ENCODE data around the gene SLC39A2. TPM values are rescaled to one million over a fixed set of nuclear protein-coding genes. Genes with fewer than 3 reads are reported as not detected.
A peak's percentile ranks its signal among the peaks of the same experiment; 100 is the strongest.
"Not testable (repeated sequence)": the region's sequence is repeated elsewhere in the genome, so short reads cannot be mapped to it uniquely, and the experiment has no call there.

SLC39A2 gene
- total RNA-seq, 4 donors from 2014 or later: 8.6 to 23.2 (median 14.9) TPM

DNA sequence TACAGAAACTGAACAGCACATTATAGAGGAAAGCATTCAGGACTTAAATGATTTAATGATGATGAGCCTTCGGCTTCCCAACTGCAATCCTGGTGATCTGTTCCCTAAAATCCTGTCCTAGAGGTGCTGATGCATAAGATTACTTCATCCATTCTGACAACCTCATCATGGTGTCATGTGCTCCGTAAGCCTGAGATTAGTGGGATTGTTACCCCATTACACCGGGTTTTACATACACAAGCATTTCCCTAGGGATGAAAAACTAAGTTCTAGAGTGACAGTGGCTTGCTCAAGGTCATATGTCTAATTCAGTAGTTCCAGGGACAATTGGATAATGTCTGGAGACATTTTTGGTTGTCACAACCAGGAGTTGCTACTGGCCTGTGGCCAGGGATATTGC lies 38.1 kb downstream of the SLC39A2 start:
- no peaks in the 10 kb centered on the region for H3K27me3 ChIP-seq
- no peaks in the 10 kb centered on the region for H3K36me3 ChIP-seq
- TF ChIP-seq, protein P1, sequence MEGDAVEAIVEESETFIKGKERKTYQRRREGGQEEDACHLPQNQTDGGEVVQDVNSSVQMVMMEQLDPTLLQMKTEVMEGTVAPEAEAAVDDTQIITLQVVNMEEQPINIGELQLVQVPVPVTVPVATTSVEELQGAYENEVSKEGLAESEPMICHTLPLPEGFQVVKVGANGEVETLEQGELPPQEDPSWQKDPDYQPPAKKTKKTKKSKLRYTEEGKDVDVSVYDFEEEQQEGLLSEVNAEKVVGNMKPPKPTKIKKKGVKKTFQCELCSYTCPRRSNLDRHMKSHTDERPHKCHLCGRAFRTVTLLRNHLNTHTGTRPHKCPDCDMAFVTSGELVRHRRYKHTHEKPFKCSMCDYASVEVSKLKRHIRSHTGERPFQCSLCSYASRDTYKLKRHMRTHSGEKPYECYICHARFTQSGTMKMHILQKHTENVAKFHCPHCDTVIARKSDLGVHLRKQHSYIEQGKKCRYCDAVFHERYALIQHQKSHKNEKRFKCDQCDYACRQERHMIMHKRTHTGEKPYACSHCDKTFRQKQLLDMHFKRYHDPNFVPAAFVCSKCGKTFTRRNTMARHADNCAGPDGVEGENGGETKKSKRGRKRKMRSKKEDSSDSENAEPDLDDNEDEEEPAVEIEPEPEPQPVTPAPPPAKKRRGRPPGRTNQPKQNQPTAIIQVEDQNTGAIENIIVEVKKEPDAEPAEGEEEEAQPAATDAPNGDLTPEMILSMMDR (IDR thresholded peaks at IDR 0.05): no peak
- TF ChIP-seq POLR2A (IDR thresholded peaks at IDR 0.05): no peak
- H3K4me1 ChIP-seq: peaks cover 24 to 60% (median 24%) of the 10 kb centered on the region in 3 donors
- intact Hi-C loops (cut with DNase I): no loop called here
- peak overlapping the region in 3 of 4 donors; percentile 16 to 84 (median 37) for H3K27ac ChIP-seq
- DNase-seq: no peak
- no peak overlapping the region for H3K4me3 ChIP-seq
- WGBS, 2 donors: 68 to 81% methylated on average over 3 of the region's 3 CpGs
- H3K9me3 ChIP-seq: no peaks in the 10 kb centered on the region

DNA sequence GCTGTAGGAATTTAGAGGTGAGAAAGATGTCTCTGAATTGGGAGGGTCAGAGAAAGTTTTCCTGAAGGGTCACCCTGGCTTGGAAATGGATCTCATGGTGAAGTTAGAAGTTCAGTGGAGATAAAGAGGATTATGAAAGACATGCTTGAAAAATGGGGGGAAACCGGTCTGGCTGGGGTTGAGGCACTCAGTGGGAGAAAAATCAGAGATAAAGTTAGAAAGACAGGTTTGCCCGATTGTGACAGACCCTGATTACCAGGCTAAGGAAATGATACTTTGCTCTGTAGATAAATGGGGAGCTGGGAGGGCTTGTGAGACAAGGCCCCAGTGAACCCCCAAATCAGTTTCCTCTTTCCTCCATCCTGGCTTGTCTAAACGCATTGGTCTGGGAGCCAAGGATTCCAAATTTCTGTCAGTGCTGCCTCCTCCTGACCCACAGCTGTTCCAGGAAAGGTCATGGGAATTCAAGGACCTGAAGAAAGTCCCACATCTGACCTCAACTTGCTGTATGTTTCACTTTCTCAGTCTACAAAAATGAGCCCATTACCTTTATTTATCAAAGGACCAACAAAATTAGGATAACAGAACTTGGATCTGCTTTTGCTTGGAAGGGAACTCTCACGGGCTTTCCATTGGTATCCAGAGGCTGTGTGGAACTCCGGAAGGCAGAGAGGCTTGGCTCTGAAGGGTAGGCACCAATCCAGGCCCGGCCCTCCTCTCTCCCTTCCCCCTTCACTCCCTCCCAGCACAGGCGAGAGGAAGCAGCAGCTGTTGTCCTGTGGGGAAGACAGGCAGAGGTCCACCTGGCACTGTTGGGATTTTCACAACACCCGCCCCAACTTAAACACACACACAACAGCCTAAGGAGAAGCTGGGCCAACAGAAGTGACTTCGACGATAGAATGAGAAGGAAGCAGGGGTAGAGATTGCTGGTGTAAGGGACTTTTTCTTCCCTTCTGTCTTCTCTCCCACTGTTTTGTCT lies 39.6 kb downstream of the SLC39A2 start:
- DNase-seq: no peak
- Histone ChIP-seq H3K27ac (peak overlapping the region; percentile 53 to 84 (median 82)), H3K36me3 (no peaks in the 10 kb centered on the region), H3K9me3 (no peaks in the 10 kb centered on the region), H3K4me3 (peak overlapping the region in 2 of 4 donors; percentile 7 to 29), H3K4me1 (peaks cover 27 to 68% (median 34%) of the 10 kb centered on the region in 3 donors), H3K27me3 (no peaks in the 10 kb centered on the region)
- TF ChIP-seq, protein P1 (IDR thresholded peaks at IDR 0.05): no peak
- TF ChIP-seq POLR2A (IDR thresholded peaks at IDR 0.05): peak in 1 of 4 donors; percentile 28
- 18 to 20% methylated on average over 9 to 10 of the region's 10 CpGs for WGBS, 2 donors
- intact Hi-C loops (cut with DNase I): no loop called here

DNA sequence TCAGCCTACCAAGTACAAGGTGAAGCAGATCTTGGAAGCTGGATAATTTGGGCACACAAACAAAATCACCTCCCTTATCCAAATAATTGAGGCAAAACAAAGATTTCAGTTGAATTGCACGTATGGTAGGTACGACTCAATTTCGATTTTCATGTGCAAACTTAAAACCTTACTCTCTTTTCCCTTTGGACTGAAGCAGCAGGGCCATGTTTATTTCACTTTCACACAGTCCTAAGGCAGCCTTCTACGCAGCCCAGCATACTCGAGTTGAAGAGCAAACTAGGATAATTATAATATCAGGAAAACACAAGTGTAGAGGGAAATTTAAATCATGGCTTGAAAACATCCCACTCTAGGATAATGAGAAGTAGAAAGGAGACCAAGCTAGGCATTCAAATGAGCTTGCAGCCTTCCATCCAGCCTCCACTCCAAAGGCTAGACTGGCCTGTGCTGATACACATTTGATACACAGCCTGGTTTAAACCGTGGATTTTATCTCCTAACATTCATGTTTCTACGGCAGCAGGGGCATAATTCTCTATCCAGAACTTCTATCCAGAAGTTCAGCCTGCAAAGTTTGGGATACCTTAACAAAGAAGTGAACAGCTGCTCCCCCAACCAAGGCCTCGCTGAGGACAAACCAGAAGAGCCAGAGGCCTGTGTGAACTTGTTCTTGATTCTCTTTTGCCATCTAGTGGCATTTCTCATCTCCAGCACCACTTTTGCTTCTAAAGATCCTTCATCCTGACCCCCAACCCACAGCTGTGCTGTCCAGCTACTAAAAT lies 40.7 kb downstream of the SLC39A2 start:
- WGBS, 2 donors: 34 to 39% methylated on average over 8 of the region's 8 CpGs
- H3K4me1 ChIP-seq: peaks cover 27 to 77% (median 36%) of the 10 kb centered on the region in 3 donors
- no peak for TF ChIP-seq POLR2A (IDR thresholded peaks at IDR 0.05)
- TF ChIP-seq, protein P1 (IDR thresholded peaks at IDR 0.05): peak; percentile 34 to 73 (median 64)
- no peaks in the 10 kb centered on the region for H3K36me3 ChIP-seq
- intact Hi-C loops (cut with DNase I): no loop called here
- no peaks in the 10 kb centered on the region for H3K9me3 ChIP-seq
- no peak for DNase-seq
- H3K27me3 ChIP-seq: no peaks in the 10 kb centered on the region
- peak overlapping the region in 1 of 4 donors; percentile 29 for H3K4me3 ChIP-seq
- peak overlapping the region; percentile 53 to 84 (median 82) for H3K27ac ChIP-seq

DNA sequence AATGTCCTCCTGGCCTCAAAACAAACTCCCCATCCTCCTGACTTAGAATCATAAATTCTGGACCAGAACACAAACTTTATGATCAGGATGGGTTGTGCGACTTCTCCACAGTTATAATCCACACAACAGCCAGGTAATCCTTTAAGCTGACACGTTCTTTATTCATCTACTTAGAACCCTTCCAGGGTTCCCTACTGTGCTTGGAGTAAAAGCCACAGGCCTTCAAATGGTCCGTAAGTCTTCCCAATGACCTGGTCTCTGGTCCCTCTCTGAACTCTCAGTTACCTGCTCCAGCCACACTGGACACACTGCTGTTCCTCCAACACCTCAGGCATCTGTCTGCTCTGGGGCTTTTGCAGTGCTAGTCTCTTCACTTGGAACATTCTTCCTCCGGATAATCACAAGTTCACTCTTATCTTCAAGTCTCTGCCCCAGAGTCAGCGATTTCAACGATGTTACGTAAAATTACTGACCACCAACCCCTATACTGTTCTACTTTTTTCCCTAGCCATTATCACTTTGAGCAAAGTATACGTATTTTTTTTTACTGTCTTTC lies 41.4 kb downstream of the SLC39A2 start:
- WGBS, 2 donors: 63 to 70% methylated on average over 8 of the region's 8 CpGs
- DNase-seq: no peak
- Histone ChIP-seq H3K4me3 (no peak overlapping the region), H3K27ac (peak overlapping the region in 3 of 4 donors; percentile 81 to 84 (median 82)), H3K4me1 (peaks cover 27 to 77% (median 36%) of the 10 kb centered on the region in 3 donors), H3K9me3 (no peaks in the 10 kb centered on the region), H3K27me3 (no peaks in the 10 kb centered on the region), H3K36me3 (no peaks in the 10 kb centered on the region)
- TF ChIP-seq, protein P1 (IDR thresholded peaks at IDR 0.05): no peak
- no peak for TF ChIP-seq POLR2A (IDR thresholded peaks at IDR 0.05)
- intact Hi-C loops (cut with DNase I): no loop called here

DNA sequence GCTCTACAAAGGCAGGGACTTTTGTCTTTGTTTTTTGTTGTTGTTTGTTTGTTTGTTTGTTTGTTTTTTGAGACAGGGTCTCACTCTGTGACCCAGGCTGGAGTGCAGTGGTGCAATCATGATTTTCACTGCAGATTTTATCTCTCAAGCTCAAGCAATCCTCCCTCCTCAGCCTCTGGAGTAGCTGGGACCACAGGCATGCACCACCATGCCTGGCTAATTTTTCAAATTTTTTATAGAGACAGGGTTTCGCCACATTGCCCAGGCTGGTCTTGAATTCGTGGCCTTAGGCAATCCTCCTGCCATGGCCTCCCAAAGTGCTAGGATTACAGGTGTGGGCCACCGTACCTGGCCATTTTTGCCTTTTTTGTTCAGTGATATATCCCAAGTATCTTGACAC lies 41.8 kb downstream of the SLC39A2 start:
- H3K27ac ChIP-seq; DNase-seq; H3K27me3 ChIP-seq; H3K36me3 ChIP-seq; intact Hi-C loops (cut with DNase I); H3K9me3 ChIP-seq; H3K4me3 ChIP-seq: not testable (repeated sequence)
- WGBS, 2 donors: 71 to 78% methylated on average over 3 of the region's 3 CpGs
- H3K4me1 ChIP-seq: peaks cover 27 to 77% (median 36%) of the 10 kb centered on the region in 3 donors
